ENCODE results near the gene RIPOR2.

RIPOR2 gene

DNA sequence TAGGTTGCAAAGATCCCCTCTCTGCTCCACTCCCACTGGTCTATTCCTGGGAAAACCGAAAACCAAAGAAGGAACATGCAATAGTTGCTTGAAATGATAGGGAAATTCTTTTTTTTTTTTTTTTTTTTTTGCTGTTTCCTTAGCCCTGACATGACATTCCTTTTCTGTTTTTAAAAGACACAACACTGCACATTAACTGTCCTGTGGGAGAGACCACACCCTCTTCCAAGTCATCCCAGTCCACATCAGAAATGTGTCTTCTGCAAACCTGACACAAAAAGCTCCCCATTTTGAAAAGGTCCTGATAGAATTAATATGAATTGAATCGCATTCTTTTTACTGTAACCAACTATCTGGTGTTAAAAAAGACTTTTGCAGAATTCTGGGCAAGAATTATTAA, 43.4 kb upstream of the RIPOR2 start:
- H3K4me3 ChIP-seq (ENCODE audit: low read length) = no peak overlapping the region
- no peak for DNase-seq (ENCODE audit: low read depth)
- TF ChIP-seq, protein P1, sequence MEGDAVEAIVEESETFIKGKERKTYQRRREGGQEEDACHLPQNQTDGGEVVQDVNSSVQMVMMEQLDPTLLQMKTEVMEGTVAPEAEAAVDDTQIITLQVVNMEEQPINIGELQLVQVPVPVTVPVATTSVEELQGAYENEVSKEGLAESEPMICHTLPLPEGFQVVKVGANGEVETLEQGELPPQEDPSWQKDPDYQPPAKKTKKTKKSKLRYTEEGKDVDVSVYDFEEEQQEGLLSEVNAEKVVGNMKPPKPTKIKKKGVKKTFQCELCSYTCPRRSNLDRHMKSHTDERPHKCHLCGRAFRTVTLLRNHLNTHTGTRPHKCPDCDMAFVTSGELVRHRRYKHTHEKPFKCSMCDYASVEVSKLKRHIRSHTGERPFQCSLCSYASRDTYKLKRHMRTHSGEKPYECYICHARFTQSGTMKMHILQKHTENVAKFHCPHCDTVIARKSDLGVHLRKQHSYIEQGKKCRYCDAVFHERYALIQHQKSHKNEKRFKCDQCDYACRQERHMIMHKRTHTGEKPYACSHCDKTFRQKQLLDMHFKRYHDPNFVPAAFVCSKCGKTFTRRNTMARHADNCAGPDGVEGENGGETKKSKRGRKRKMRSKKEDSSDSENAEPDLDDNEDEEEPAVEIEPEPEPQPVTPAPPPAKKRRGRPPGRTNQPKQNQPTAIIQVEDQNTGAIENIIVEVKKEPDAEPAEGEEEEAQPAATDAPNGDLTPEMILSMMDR (IDR thresholded peaks at IDR 0.05; ENCODE audit: insufficient read depth, low read depth, low read length, missing control alignments) = no peak

DNA sequence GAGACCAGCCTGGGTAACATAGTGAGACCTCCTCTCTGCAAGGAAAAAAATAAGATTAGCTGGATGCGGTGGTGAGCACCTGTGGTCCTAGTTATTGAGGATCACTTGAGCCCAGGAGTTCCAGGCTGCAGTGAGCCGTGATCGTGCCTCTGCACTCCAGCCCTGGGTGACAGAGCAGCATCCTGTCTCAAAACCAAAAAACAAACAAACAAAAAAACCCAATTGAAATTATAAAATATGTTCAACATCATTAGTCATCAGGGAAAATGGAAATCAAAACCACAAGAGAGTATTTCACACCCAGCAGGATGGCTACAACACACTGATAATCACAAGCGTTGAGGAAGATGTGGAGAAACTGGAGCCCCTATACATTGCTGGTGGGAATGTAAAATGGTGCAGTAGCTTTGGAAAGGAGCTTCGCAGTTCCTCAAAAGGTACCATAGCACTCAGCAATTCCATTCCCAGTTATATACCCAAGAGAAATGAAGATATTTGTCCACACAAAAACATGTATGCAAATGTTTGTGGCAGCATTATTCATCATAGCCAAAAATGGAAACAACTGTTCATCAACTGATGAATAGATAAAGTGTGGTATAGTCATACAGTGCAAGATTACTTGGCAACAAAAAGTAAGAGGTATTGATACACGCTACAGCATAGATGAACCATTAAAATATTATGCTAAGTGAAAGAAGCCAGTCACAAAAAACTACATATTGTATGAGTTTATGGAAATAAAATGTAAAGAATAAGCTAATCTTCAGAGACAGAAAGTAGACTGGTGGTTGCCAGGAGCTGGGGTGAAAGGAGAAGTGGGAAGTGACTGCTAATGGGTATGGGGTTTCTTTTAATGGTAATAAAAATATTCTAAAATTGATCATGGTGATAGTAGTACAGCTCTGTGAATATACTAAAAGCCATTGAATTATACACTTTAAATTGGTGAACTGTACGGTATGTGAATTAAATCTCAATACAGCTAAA, 38.7 kb upstream of the RIPOR2 start:
- H3K4me3 ChIP-seq (ENCODE audit: low read length) = no peak overlapping the region
- TF ChIP-seq, protein P1 (IDR thresholded peaks at IDR 0.05; ENCODE audit: insufficient read depth, low read depth, low read length, missing control alignments) = no peak
- DNase-seq (ENCODE audit: low read depth) = no peak

DNA sequence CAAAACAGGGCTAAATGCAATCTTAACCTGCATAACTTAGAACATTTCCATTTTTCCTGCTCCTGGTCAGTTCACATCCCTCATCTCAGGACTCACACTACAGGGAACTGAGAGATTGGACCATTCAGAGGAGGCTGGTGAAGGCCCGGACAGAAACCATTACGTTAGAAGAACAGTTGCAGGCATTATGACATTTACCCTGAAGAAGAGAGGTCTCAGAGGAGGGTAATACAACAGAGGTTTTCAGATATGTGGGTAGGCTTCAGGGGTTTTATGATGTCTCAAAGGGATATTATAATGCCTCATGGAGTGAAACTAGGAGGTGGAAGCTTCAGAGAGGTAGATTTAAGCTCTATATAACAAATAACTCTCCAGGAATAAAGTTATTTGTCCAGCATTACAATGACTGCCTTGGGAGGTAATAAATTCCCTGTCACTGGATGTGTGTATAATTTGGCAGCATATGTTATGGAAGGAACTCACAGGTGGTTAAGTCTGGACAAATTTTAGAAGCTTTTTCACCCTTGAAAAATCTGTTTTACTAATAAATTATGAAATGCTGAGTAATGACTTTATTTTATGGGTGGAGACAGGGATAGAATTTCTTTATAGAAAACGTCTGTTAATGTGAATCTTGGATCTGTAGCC, 36.7 kb upstream of the RIPOR2 start:
- TF ChIP-seq, protein P1 (IDR thresholded peaks at IDR 0.05; ENCODE audit: insufficient read depth, low read depth, low read length, missing control alignments) = no peak
- DNase-seq (ENCODE audit: low read depth) = no peak
- H3K4me3 ChIP-seq (ENCODE audit: low read length) = no peak overlapping the region

DNA sequence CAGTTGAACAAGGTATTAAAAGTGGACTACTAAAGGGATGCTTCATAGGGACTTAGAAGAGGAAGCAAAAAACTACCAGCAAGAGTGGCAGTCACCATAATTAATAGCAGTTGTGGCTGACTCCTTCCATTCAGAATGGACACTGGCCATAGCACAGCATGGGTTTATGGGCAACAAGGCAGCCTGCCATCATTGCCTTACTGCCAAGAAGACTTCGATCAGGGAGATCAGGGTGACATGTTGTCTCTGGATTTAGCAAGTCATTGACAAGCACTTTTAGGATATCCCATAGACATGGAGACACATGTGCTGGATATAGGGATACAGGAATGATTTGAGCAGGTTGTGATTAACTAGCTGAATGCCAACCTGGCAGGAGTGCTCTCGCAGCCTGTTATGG, 35.3 kb upstream of the RIPOR2 start:
- DNase-seq (ENCODE audit: low read depth) = no peak
- TF ChIP-seq, protein P1 (IDR thresholded peaks at IDR 0.05; ENCODE audit: insufficient read depth, low read depth, low read length, missing control alignments) = no peak
- no peak overlapping the region for H3K4me3 ChIP-seq (ENCODE audit: low read length)

DNA sequence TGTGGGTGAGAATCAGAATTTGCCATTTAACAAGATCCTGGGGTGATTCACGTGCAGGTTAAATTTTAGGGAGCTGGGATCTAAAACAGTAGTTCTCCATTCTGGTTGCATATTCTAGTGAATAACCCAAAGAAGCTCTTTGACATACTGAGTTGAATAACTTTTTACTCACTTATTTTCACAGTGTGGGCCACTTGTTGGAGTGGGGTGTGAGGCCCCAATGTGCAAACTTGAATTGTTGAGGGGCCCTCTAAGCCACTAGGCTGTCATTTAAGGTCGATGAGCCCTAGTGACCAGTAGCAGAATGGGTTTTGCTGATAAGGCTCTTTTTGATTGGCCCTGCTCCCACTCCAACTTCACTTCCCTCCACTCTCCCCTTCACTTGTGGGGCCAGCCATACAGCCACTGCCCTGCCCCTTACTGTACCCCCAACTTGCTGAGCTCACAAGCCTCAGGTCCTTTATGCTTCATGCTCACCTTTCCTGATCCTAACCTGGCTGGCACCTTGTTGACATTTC, 33.6 kb upstream of the RIPOR2 start:
- no peak overlapping the region for H3K4me3 ChIP-seq (ENCODE audit: low read length)
- DNase-seq (ENCODE audit: low read depth) = no peak
- TF ChIP-seq, protein P1 (IDR thresholded peaks at IDR 0.05; ENCODE audit: insufficient read depth, low read depth, low read length, missing control alignments) = no peak

DNA sequence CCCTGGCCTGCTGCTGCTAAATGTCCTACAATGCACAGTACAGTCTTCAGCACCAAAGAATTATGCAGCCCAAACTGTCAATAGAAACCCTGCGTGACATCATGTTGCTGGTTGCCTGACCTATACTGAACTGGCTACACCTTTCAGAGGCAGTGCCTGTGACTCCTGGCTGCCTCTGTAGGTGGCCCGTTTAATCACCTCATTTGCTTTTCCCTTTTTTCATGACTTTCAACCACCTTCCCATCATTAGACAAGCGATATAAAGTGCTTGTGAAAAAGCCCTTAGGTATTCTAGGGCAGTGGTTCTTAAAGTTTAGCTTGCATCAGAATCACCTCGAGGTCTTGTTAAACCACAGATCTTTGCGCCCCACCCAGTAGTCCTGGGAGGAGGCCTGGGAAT, 33.0 kb upstream of the RIPOR2 start:
- DNase-seq (ENCODE audit: low read depth) = no peak
- TF ChIP-seq, protein P1 (IDR thresholded peaks at IDR 0.05; ENCODE audit: insufficient read depth, low read depth, low read length, missing control alignments) = no peak
- no peak overlapping the region for H3K4me3 ChIP-seq (ENCODE audit: low read length)
